HG03521 (cell line): ENCODE measurements around the gene SULT2B1.
"Not testable (repeated sequence)": the region's sequence is repeated elsewhere in the genome, so short reads cannot be mapped to it uniquely, and the experiment has no call there.

Experiments used
- ATAC-seq: cut with Tn5 transposase; IDR thresholded peaks from one replicate; pipeline ENCODE4 v1.9.1; 2021; ENCODE audit warnings: mild to moderate bottlenecking, moderate library complexity; ENCODE audit not compliant: unreplicated experiment

The SULT2B1 gene

GRCh38 chr19:48556825-48557224 lies 4.9 kb downstream of the SULT2B1 start:
- ATAC-seq: no peak

DNA sequence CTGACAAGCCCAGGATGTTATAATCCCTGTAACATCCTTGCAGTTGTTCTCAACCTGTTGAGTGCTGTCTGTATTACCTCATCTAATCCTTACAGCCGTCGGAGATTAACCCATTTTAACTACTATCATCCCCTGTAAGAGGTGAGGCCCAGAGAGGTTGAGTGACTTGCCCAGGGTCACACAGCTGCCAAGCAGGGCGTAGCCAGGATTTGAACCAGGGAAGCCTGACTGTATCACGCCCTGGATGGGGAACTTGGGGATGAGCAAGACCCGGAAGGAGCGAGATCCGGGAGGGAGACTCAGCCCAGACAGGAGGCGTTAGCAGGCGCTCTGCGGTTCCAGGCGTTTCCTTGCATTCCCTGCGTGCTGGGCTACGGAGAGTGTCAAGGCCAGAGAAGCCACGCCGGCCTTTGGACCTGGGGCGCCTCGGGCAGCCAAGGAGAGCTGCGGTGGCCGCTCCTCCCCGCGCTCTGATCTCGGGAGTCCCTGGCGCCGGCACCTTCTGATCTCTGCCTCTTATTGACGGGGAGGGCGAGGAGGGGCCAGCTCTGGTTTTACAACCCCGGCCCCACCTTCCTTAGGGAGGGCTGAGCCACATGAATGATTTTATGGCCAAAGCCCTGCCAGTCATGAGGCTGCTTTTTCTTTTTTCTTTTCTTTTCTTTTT lies 6.2 kb downstream of the SULT2B1 start:
- no peak for ATAC-seq

DNA sequence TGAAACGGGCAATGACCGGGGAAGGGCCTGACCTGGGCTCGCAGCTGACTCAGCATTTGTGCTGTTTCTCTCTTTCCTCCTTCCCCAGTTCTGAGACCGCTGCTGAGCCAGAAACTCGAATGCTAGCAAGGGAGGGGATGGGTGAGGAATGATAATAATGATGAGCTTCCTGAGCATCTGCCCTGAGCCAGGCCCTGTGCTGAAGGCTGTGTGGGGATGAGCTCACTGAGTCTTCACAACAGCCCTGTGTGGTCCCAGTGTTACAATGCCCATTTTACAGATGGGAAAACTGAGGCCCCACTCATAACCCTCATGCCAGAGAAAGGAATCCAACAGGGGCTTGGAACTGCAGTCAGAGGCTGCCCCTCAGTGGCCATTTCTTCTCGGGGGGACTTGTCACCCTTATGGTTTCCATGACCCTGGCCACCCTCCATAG lies 8.1 kb downstream of the SULT2B1 start:
- ATAC-seq: no peak

DNA sequence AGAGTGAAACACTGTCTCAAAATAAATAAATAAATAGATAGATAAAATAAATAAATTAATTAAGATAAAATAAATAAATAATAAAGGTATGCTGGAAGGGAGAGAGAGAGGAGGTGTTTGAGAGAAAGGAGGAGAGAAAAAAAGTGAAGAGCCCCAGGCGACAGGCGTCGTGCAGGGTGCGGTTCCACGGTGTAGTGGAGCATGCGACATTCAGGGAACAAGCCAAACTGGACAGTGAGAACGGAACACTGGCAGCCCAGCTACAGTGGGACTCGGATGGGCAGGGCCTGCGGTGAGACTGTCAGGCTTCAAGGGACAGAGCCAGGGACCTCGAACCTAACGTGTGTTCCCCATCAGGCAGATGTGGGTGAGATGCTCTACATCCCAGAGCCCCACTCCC lies 9.4 kb downstream of the SULT2B1 start:
- ATAC-seq: no peak

DNA sequence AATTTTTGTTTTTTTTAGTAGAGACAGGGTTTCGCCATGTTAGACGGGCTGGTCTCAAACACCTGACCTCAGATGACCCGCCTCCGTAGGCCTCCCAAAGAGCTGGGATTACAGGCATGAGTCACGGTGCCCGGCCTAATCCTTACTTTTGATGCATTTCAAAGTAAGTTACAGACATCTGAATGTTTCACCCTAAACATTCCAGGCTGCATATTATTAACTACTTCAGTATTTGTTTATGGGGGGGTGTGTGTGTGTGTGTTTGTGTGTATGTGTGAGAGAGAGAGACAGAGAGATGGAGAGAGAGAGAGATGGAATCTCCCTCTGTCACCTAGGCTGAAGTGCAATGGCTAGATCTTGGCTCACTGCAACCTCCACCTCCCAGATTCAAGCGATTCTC lies 13.1 kb downstream of the SULT2B1 start:
- no peak for ATAC-seq

DNA sequence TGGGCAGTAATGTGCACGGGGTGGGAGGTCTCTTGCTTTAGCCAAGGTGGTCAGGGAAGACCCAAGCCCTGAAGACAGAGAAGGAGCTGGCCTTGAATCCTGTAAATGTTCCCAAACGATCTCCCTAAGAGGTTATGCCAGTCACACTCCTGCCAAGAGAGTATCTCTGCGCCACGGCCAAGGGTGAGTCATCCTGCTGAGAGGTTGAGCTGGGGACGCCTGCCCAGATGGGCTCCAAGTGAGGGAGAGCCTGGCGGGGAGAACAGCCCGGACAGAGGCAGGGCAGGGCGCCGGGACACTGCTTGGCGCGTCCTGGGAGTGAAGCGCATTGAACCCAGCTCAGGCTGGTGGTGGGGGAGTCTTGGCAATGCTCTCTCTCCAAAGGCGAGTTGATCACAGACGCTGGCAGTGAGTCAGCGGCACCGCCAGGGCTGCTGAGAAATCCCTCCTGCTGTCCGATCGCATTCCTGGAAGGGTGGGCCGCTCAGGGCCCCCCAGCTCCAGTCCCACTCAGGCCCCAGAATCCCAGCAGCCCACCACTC lies 16.4 kb downstream of the SULT2B1 start:
- no peak for ATAC-seq

DNA sequence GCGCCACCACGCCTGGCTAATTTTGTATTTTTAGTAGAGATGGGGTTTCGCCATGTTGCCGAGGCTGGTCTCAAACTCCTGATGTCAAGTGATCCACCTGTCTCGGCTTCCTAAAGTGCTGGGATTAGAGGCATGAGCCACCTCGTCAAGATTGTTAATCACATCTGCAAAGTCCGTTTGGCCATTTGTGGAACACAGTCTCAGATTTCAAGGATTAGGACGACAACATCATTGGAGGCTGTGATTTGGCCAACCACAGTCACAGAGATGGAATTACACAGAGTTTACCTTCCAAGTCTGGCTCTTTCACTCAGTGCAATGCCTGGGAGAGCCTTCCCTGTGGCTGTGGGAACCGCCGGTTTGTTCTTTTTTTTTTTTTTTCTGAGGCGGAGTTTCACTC lies 17.8 kb downstream of the SULT2B1 start:
- no peak for ATAC-seq

GRCh38 chr19:48571378-48572162 lies 19.6 kb downstream of the SULT2B1 start:
- ATAC-seq: no peak

- ATAC-seq: no peak
Measured at GRCh38 chr19:48573163-48573505, 21.2 kb downstream of the SULT2B1 start.

GRCh38 chr19:48575931-48576622 lies 24.1 kb downstream of the SULT2B1 start:
- no peak for ATAC-seq

DNA sequence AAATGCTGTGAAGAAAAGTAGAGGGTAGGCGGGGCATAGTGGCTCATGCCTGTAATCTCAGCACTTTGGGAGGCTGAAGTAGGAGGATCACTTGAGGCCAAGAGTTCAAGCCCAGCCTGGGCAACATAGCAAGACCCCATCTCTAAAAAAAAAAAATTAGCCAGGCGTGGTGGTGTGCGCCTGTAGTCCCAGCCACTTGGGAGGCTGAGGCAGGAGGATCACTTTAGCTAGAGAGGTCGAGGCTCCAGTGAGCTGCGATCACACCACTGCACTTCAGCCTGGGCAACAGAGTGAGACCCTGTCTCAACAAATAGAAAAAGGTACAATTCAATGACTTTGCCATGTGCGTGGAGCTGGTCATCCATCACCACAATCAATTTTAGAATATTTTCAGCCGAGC lies 25.9 kb downstream of the SULT2B1 start:
- ATAC-seq: not testable (repeated sequence)

GRCh38 chr19:48578891-48579290 lies 26.9 kb downstream of the SULT2B1 start:
- no peak for ATAC-seq

DNA sequence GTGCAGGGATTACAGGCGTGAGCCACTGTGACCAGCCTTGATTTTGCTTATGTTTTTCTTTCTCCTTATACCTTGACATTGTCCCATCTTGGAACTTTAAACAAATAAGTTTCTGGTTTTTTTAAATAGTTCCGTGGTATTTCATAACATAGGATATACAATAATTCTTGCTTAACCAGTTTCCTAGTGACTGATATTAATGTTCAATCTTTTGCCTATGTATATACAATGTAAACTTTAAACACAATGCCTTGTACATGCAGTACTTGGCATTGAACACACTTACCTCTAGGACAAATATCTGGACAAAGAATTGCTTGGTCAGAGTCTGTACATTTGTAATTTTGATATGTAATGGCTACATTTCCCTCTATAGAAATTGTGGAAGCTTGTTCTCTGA lies 30.2 kb downstream of the SULT2B1 start:
- no peak for ATAC-seq

GRCh38 chr19:48587387-48587786 lies 35.4 kb downstream of the SULT2B1 start:
- no peak for ATAC-seq

- no peak for ATAC-seq
Measured at GRCh38 chr19:48588670-48589401, 36.9 kb downstream of the SULT2B1 start.

DNA sequence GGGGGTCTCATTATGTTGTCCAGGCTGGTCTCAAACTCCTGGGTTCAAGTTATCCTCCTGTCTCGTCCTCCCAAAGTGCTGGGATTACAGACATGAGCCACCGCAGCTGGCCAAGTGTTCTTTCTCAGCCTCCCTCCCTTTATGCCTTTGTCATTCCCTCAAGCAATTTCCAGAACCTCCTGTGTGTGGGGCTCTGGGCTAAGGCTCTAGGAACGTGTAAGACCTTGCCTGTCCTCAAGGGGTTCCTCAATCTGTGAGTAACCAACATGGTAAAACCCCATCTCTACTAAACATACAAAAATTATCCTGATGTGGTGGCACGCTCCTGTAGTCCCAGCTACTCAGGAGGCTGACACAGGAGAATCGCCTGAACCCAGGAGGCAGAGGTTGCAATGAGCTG lies 39.0 kb downstream of the SULT2B1 start:
- no peak for ATAC-seq

- ATAC-seq: no peak
Measured at GRCh38 chr19:48595171-48595570, 43.2 kb downstream of the SULT2B1 start.

GRCh38 chr19:48595833-48596232 lies 43.9 kb downstream of the SULT2B1 start:
- no peak for ATAC-seq

GRCh38 chr19:48596237-48596636 lies 44.3 kb downstream of the SULT2B1 start:
- ATAC-seq: no peak

DNA sequence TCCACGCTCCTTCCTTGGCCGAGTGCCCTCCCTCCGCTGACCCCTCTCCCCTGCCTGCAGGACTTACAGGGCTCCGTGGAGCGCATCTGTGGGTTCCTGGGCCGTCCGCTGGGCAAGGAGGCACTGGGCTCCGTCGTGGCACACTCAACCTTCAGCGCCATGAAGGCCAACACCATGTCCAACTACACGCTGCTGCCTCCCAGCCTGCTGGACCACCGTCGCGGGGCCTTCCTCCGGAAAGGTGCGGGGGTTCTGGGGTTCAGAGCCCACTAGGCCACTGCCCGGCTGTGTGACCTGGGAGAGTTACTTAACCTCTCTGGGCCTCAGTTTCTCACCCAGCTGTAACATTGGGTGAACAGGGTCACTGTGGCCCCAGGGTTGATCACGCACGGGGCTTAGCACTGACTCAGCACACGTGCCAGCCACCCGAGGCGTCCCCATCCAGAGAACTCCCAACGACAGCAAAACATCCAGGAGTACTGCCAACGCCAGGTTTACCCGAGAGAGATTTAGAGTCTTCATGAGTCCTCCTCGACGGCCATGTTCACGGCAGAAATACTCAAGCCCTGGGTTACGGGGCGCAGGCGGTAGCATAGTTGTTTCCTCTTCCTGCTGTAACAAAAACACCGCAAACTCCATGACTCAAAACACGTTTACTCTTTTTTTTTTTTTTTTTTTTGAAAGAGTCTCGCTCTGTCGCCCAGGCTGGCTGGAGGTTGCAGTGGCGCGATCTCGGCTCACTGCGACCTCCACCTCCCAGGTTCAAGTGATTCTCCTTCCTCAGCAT lies 44.9 kb downstream of the SULT2B1 start:
- ATAC-seq: no peak
